Transverse colon (tissue), 3 donors: Measurements from ENCODE around the gene CORO2A.
"Not testable (repeated sequence)": the region's sequence is repeated elsewhere in the genome, so short reads cannot be mapped to it uniquely, and the experiment has no call there.

Source experiments
- EP300 ChIP-seq: sonication (generic); formaldehyde crosslinking; IDR thresholded peaks from one replicate; pipeline ENCODE4 v1.6.1; 2017; ENCODE audit warnings: antibody characterized with exemption, low read depth
- POLR2A ChIP-seq: fragments of 450-650 bp; IDR thresholded peaks from one replicate; pipeline ENCODE4 v1.6.1; 2016; ENCODE audit warnings: antibody characterized with exemption, mild to moderate bottlenecking, moderate library complexity
- TF ChIP-seq, protein P1 (sequence below), 5 experiments: fragments of 200-600 bp in 3 of 5; fragments of 450-650 bp in 2 of 5; sonication (generic) in 3 of 5; IDR thresholded peaks; 1 replicate in 2 of 5; 2 replicates in 3 of 5; pipeline ENCODE4 v1.5.1; 2016 to 2017; ENCODE audit warnings: antibody characterized with exemption in 5 of 5, inconsistent platforms in 3 of 5, mild to moderate bottlenecking in 2 of 5, moderate library complexity in 1 of 5

DNA sequence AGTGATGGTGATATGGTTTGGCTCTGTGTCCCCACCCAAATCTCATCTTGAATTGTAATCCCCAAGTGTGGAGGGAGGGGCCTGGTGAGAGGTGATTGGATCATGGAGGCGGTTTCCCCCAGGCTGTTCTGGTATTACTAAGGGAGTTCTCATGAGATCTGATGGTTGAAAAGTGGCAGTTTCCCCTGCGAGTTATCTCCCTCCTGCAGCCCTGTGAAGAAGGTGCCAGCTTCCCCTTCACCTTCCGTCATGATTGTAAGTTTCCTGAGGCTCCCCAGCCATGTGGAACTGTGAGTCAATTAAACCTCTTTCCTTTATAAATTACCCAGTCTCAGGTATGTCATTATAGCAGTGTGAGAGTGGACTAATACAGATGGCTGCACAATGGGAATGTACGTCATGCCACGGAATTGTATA lies 17.9 kb downstream of the CORO2A start:
- not testable (repeated sequence) for TF ChIP-seq POLR2A, EP300
- TF ChIP-seq, protein P1, sequence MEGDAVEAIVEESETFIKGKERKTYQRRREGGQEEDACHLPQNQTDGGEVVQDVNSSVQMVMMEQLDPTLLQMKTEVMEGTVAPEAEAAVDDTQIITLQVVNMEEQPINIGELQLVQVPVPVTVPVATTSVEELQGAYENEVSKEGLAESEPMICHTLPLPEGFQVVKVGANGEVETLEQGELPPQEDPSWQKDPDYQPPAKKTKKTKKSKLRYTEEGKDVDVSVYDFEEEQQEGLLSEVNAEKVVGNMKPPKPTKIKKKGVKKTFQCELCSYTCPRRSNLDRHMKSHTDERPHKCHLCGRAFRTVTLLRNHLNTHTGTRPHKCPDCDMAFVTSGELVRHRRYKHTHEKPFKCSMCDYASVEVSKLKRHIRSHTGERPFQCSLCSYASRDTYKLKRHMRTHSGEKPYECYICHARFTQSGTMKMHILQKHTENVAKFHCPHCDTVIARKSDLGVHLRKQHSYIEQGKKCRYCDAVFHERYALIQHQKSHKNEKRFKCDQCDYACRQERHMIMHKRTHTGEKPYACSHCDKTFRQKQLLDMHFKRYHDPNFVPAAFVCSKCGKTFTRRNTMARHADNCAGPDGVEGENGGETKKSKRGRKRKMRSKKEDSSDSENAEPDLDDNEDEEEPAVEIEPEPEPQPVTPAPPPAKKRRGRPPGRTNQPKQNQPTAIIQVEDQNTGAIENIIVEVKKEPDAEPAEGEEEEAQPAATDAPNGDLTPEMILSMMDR (IDR thresholded peaks at IDR 0.05), result not testable (repeated sequence)
